NCI-H187 treated with DMSO at 0.1 percent for 48 hours (cell line): ENCODE data around the gene FOXP2.
A peak's percentile ranks its signal among the peaks of the same experiment; 100 is the strongest.
"Not testable (repeated sequence)": the region's sequence is repeated elsewhere in the genome, so short reads cannot be mapped to it uniquely, and the experiment has no call there.

ENCODE experiments used
- DNase-seq: peaks from one replicate; lab custom pipeline; 2025; lab: John Stamatoyannopoulos, UW

Gene FOXP2

GRCh38 chr7:114590298-114590697, 175.7 kb downstream of the FOXP2 start:
- DNase-seq, result no peak

DNA sequence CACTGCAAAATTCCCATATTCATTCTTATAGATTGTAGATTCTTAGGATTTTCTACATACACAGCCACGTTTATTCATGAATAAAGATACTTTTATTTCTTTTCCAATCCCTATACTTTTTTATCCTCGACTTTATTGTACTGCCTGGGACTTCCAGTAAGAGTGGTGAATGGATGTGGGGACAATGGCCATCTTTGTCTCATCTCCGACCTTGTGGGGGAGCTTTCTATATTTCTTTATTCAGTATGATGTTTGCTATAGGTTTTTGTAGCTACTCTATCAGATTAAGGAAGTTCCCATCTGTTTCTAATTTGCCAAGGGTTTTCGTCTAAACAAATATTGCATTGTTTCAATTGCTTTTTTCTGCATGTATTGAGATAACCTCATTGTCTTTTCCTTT, 184.3 kb downstream of the FOXP2 start:
- DNase-seq, result no peak

DNA sequence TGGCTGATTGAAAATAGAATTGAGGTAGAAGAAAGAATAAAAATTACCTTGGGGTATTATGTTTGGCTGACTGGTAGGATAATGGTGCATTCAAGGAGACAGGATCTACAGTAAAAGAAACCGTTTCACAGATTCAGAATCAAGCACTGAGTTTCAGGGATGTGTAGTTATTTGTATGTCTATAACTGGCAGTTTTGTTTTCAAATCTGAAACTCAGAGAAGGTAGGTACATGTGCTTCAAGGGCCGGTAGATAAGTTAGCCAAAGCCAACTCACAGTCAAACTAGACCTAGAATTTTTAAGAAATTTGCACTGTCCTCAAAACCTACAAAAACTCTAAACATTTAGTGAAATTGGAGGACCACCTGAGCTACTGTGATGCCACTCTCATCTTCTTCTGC, 191.5 kb downstream of the FOXP2 start:
- no peak for DNase-seq

DNA sequence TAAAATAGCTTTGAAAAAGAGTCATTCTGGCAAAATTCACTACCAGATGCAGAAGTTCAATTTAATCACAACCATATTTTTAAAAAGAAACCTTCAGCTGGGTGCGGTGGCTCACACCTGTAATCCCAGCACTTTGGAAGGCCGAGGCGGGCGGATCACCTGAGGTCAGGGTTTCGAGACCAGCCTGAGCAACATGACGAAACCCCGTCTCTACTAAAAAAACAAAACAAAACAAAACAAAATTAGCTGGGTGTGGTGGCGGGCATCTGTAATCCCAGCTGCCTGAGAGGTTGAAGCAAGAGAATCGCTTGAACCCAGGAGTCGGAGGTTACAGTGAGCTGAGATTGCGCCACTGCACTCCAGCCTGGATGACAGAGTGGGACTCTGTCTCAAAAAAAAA, 194.2 kb downstream of the FOXP2 start:
- DNase-seq, result not testable (repeated sequence)

GRCh38 chr7:114620208-114620607, 205.6 kb downstream of the FOXP2 start:
- peak; percentile 22 for DNase-seq

- DNase-seq, result peak; percentile 59
These were observed 207.6 kb downstream of the FOXP2 start for GRCh38 chr7:114622221-114622620.

GRCh38 chr7:114623146-114623545, 208.5 kb downstream of the FOXP2 start:
- no peak for DNase-seq

- no peak for DNase-seq
These were observed 212.6 kb downstream of the FOXP2 start for GRCh38 chr7:114627231-114627630.

DNA sequence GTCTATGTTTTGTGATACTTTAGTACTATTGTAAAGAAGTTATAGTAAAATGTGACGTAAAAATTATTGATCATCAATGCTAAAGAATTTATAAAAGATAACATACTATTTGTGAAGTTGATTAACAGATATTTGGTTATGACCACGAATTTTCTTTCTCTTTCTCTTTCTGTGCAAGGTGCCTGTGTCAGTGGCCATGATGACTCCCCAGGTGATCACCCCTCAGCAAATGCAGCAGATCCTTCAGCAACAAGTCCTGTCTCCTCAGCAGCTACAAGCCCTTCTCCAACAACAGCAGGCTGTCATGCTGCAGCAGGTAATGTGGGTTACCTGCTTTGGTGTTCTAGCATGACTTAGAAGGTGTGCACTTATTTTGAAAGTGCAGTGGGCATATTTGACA, 213.7 kb downstream of the FOXP2 start:
- DNase-seq, result no peak

- no peak for DNase-seq
These were observed 215.1 kb downstream of the FOXP2 start for GRCh38 chr7:114629762-114630161.

DNA sequence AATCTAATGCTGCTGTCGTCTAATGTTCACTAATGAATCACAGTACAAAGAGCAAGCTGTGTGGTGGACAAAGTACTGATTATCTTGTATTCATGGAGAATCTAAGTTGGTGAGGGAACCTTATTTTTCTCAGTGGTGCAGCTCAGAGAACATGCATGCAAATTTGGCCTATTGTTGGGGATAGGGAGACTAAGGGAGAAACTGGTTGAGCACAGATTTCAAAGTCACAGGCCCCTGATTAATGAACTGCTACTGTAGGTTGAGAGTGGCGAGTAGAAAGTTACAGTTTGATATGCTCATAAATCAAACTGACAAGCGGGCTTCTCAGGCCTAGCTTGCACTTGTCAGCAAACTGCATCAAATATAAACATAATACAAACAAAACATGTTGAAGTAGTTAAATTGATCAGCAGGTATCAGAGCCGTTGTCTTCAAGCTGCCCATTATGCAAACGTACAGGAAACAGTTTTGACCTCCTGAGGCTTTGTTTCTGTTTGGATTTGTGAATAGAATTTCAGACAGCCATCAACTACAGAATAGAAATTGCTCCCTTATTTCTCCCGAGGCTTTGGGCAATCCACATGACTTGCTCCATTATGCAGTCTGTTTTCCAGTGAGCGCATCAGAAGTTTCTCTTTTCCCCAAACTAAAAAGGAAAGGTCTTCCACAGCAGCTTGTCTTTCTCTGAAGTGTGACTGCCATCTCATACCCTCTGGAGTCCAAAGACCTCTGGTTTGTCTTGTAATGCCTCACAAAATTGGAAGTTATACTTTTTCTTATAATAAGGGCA, 215.8 kb downstream of the FOXP2 start:
- DNase-seq, result no peak

- no peak for DNase-seq
These were observed 216.7 kb downstream of the FOXP2 start for GRCh38 chr7:114631249-114631822.

DNA sequence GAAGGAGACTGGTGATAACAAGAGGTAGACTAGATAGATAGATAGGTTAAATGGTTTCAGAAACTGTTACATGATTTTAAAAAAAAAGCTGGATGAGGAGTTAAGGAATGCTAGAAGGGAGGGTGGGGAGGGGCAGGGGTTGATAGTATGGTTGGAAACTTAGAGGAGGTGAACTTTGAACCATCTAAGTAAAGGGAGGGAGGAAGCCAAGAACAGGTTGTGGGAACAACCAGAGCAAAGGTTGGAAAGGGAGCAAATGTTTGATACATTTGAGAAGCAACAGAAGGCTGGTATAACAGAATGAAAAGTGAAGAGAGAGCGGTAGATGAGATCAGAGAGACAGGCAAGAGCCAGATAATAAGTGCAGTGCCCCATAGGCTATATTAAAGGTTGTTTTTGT, 224.8 kb downstream of the FOXP2 start:
- DNase-seq, result no peak

DNA sequence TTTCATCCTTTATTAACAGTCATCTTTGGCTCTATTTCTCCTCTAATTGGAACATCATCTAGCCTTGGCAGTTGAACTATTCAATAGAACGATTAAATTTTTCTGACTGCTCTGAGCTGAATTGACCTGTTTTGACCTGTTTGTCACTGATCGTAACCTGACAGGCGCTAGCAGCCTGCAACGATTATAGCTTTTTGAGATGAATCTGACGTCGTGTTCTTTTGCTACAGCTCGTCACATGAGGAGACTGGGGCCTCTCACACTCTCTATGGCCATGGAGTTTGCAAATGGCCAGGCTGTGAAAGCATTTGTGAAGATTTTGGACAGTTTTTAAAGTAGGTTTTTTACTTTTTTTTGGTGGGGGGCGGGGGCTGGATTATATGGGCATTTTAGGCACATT, 229.8 kb downstream of the FOXP2 start:
- no peak for DNase-seq

DNA sequence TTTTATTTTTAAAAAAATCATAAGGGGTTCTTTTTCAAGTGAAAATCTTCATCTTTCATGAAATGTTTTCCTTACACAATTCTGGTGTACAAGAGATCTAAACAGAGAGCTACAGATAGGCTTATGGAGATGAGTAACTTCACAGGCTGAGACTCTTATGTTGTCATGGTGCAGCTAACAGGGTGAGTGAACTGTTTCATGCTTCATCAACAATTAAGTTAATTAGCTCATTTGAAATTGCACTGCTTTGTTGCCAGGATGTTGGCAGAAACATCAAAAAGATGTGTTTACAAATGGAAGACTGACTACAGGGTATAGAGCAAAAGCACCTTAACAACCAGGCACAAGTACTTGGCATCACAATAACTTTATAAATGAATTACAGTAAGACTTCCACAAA, 230.8 kb downstream of the FOXP2 start:
- DNase-seq, result no peak

DNA sequence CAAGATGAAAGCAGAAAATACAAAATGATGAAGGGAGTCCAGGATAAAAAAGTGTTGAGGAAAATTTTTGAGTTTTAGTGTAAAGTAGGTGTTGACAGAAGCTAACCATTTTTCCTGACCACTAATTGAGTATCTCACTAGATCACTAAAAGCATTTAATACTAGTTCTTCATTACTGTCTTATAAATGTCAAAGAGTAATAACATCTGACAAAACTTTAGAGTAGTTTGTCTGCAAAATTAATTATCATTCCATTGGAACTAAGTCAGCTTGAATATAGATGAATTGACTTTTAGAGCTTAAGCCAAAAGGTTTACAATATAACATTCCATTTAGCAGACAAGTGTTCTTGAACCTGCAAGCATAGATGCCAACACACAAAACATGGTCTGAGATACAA, 232.9 kb downstream of the FOXP2 start:
- DNase-seq, result no peak

DNA sequence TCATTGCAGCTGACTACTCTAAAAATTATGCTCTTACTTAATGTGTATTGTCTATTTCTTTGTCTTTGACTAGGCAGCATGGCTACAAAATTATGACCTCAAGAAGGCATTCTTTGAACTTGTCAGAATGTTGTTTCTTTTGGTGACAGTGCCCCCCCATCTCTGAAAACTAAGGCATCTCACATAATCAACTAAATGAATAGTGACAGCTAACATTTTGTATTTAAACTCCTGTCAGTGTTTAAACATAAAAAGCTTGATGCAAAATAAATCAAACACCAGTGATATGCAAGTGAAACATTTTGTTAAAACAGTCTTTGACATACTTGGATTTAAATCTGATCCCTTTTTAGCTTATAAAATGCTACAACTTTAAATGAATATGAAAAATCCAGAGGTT, 233.5 kb downstream of the FOXP2 start:
- no peak for DNase-seq

GRCh38 chr7:114648680-114649079, 234.1 kb downstream of the FOXP2 start:
- DNase-seq, result no peak

GRCh38 chr7:114649689-114650088, 235.1 kb downstream of the FOXP2 start:
- DNase-seq, result no peak

- no peak for DNase-seq
These were observed 235.9 kb downstream of the FOXP2 start for GRCh38 chr7:114650491-114650890.

- peak; percentile 90 for DNase-seq
These were observed 237.4 kb downstream of the FOXP2 start for GRCh38 chr7:114652041-114652440.

GRCh38 chr7:114653364-114654088, 238.9 kb downstream of the FOXP2 start:
- peak; percentile 71 for DNase-seq

GRCh38 chr7:114656466-114656865, 241.9 kb downstream of the FOXP2 start:
- DNase-seq, result no peak
